Cardiac muscle cell (in vitro differentiated cells and primary cell): ENCODE results near the gene SLCO2A1. TPM values are rescaled to one million over a fixed set of nuclear protein-coding genes. Genes with fewer than 3 reads are reported as not detected.
A peak's percentile ranks its signal among the peaks of the same experiment; 100 is the strongest.

Source experiments
- DNase-seq, 2 donors: peaks; one replicate each; pipeline versions ENCODE4 v3.0.0 to v3.0.0-alpha.2; 2010 to 2017; ENCODE audit warnings: low read depth in 1 of 2, low spot score in 1 of 2
- H3K27ac ChIP-seq: fragments of 200-600 bp; sonication (generic); 2 replicates; pipeline ENCODE4 v1.5.1; 2016
- H3K27me3 ChIP-seq: fragments of 200-600 bp; sonication (generic); 2 replicates; pipeline ENCODE4 v1.6.0; 2016; ENCODE audit warnings: control low read depth
- H3K36me3 ChIP-seq: fragments of 200-600 bp; sonication (generic); 2 replicates; pipeline ENCODE4 v1.5.1; 2016; ENCODE audit warnings: control low read depth
- H3K4me1 ChIP-seq: fragments of 200-600 bp; sonication (generic); 2 replicates; pipeline ENCODE4 v1.8.1; 2017; ENCODE audit warnings: low read depth, mild to moderate bottlenecking, mixed run types
- H3K4me3 ChIP-seq: fragments of 200-600 bp; sonication (generic); 2 replicates; pipeline ENCODE4 v1.5.1; 2016; ENCODE audit warnings: mild to moderate bottlenecking
- H3K9me3 ChIP-seq: fragments of 200-600 bp; sonication (generic); 2 replicates; pipeline ENCODE4 v1.5.1; 2017; ENCODE audit warnings: low read depth, mild to moderate bottlenecking, control low read depth
- CTCF ChIP-seq: IDR thresholded peaks from 2 replicates; pipeline ENCODE4 v1.5.1; 2012; ENCODE audit warnings: low read depth, mild to moderate bottlenecking, low read length
- polyA plus RNA-seq: library from polyadenylated mRNA; unstranded; fragments of >200 nt; fragmentation: Nextera tagmentation; extraction: Ambion mirVana; gene quantifications from 2 replicates; pipeline ENCODE4 v1.2.1, GENCODE V29; 2016
- total RNA-seq: library from RNA; depleted of rRNA; stranded (reverse); fragments of >200 nt; gene quantifications from 2 replicates; pipeline ENCODE4 v1.2.3, GENCODE V29; 2016

Gene SLCO2A1
- total and polyA plus RNA-seq, 2 experiments from 2014 or later: 5.1 to 6.1 TPM

DNA sequence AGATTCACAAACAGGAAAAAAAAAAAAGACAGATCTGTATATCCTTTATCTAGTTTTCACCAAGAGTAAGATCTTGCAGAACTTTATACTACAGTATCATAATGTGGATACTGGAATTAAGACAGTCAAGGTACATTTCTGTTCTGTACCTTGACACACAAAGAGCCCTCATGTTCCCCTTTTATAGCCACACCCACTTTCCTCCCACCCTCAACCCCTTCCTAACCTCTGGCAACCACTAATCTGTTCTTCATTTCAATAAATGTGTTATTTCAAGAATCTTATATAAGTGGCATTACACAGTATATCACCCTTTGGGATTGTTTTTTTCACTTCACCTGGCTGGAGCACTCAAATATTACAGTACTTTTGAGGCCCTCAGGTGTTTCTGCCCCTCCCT lies 130.4 kb downstream of the SLCO2A1 start:
- Histone ChIP-seq H3K9me3 (no peaks in the 10 kb centered on the region), H3K36me3 (no peaks in the 10 kb centered on the region), H3K4me3 (no peak overlapping the region), H3K4me1 (no peaks in the 10 kb centered on the region), H3K27me3 (peaks cover 71% of the 10 kb centered on the region), H3K27ac (no peak overlapping the region)
- no peak for DNase-seq
- no peak for TF ChIP-seq CTCF

GRCh38 chr3:133897547-133897946 lies 132.2 kb downstream of the SLCO2A1 start:
- H3K4me1 ChIP-seq: no peaks in the 10 kb centered on the region
- H3K9me3 ChIP-seq: no peaks in the 10 kb centered on the region
- no peak for TF ChIP-seq CTCF
- no peaks in the 10 kb centered on the region for H3K36me3 ChIP-seq
- no peak overlapping the region for H3K4me3 ChIP-seq
- DNase-seq: no peak
- H3K27me3 ChIP-seq: peaks cover 87% of the 10 kb centered on the region
- no peak overlapping the region for H3K27ac ChIP-seq

- no peaks in the 10 kb centered on the region for H3K4me1 ChIP-seq
- no peaks in the 10 kb centered on the region for H3K36me3 ChIP-seq
- peaks cover 91% of the 10 kb centered on the region for H3K27me3 ChIP-seq
- no peaks in the 10 kb centered on the region for H3K9me3 ChIP-seq
- TF ChIP-seq CTCF: no peak
- DNase-seq: peak; percentile 11 to 20
- peak overlapping the region; percentile 78 for H3K4me3 ChIP-seq
- no peak overlapping the region for H3K27ac ChIP-seq
Observed at GRCh38 chr3:133896002-133896761, 133.5 kb downstream of the SLCO2A1 start.

- Histone ChIP-seq H3K9me3 (no peaks in the 10 kb centered on the region), H3K36me3 (no peaks in the 10 kb centered on the region), H3K27me3 (peaks cover 90% of the 10 kb centered on the region), H3K4me1 (no peaks in the 10 kb centered on the region), H3K4me3 (peak within 1 kb of the TSS; percentile 78), H3K27ac (no peak within 1 kb of the TSS)
- DNase-seq: peak; percentile 50 to 81
- no peak for TF ChIP-seq CTCF
Observed at GRCh38 chr3:133895208-133896001, 134.3 kb downstream of the SLCO2A1 start, which contains the start of gene RAB6B. Gene RAB6B (minus strand): TSS chr3:133895882. CDS start chr3:133895466, 416 bp downstream.

- no peak overlapping the region for H3K27ac ChIP-seq
- no peak for TF ChIP-seq CTCF
Observed at GRCh38 chr3:133894353-133895207, 135.1 kb downstream of the SLCO2A1 start.

More at GRCh38 chr3:133894353-133895207, 135.1 kb downstream of the SLCO2A1 start:
- peak in 1 of 2 donors; percentile 12 for DNase-seq
- peak overlapping the region; percentile 78 for H3K4me3 ChIP-seq
- peaks cover 82% of the 10 kb centered on the region for H3K27me3 ChIP-seq
- no peaks in the 10 kb centered on the region for H3K36me3 ChIP-seq
- H3K4me1 ChIP-seq: no peaks in the 10 kb centered on the region
- H3K9me3 ChIP-seq: no peaks in the 10 kb centered on the region
